Measurements from ENCODE around the gene NSD2.
"Not testable (repeated sequence)": the region's sequence is repeated elsewhere in the genome, so short reads cannot be mapped to it uniquely, and the experiment has no call there.

The NSD2 gene

GRCh38 chr4:1986578-1987210 lies 115.5 kb downstream of the NSD2 start:
- no peak for DNase-seq

GRCh38 chr4:1987296-1987695 lies 116.1 kb downstream of the NSD2 start:
- no peak for DNase-seq

- DNase-seq = no peak
These were observed 116.6 kb downstream of the NSD2 start for GRCh38 chr4:1987721-1988326.

DNA sequence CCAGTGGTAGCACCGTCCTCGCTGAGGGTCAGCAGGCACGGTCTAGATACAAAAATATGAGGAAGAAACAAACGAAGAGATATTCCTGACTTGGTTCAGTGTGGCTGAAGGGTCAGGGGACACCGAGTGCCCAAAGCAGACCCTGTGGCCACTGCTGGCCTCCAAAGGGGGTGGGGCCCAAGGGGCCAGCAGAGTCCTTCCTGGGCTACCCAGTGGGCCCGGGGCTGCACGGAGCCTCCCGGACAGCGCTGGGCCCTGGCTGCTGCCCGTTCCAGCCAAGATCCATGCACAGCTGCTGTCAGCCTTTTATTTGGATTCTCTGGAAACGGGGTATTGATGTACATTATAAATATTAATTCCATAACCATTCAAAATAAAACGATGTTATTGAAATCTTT lies 117.1 kb downstream of the NSD2 start:
- DNase-seq = no peak

DNA sequence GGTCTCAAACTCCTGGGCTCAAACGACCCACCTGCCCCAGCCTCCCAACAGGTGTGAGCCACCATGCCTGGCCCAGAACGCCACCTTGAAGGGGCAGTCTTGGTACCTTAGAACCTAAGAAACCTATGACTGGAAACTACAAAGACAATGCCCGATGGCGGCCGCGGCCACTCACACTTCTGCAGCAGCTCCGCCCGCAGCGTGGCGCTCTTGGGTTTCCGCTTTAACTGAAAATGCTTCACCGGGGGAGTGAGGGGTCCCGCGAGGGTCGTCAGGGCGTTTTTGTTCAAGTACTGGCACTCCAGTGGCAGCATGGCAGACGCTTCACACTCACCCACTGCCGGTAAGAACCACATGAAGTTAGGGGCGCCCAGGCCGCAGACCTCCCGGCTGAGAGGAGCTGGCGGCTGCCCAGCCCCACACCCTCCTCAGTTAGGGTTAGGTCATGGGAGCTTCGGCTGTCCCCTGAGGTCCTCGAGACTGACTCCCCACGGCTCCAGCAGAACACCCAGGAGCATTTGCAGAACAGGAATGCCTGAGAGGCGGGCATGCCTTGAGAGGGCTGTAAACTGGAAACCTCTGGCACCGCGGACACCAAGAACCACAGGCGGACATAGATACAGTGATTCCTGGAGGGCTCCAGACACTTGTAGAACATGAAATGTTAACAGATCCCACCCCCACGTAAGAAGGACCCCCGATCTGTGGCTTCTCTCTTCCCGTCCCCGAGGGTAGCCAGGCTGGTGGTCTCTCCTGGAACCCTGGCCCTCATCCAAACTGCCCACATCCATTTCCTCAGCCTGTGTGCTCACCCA lies 118.5 kb downstream of the NSD2 start:
- no peak for DNase-seq

DNA sequence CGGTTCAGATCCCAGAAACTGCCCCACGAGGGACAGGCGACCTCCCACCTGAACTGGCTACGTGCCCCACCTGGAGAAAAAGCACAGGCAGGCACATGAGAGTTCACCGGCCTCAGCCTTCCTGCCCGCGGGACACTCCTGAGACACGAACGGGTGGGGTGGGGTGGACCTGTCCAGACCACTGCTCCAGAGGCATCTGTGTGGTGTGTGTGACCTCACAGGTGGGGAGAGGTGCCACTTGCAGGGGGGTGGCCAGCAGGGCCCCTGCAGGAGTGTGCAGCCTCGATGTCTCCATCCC lies 119.1 kb downstream of the NSD2 start:
- no peak for DNase-seq

GRCh38 chr4:1990676-1991075 lies 119.5 kb downstream of the NSD2 start:
- DNase-seq = no peak

DNA sequence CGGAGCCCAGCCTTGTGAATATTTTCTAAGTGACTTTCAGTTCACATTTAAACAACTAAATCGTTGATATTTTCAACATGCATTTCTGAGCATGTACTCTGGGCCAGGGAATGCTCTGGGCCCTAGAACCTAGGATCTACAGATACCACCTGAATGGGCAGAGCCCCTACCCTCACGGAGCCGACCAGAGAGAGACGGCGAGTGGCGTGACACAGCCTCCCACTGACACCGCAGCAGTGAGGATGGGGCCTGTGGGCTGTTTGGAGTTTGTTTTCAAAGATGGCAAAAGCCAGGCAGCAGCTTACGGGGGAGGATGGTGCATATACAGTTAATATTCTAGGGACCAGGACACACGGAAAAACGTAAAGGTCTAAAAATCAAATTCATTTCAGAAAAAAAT lies 119.9 kb downstream of the NSD2 start:
- no peak for DNase-seq

- no peak for DNase-seq
These were observed 120.6 kb downstream of the NSD2 start for GRCh38 chr4:1991596-1992434.

DNA sequence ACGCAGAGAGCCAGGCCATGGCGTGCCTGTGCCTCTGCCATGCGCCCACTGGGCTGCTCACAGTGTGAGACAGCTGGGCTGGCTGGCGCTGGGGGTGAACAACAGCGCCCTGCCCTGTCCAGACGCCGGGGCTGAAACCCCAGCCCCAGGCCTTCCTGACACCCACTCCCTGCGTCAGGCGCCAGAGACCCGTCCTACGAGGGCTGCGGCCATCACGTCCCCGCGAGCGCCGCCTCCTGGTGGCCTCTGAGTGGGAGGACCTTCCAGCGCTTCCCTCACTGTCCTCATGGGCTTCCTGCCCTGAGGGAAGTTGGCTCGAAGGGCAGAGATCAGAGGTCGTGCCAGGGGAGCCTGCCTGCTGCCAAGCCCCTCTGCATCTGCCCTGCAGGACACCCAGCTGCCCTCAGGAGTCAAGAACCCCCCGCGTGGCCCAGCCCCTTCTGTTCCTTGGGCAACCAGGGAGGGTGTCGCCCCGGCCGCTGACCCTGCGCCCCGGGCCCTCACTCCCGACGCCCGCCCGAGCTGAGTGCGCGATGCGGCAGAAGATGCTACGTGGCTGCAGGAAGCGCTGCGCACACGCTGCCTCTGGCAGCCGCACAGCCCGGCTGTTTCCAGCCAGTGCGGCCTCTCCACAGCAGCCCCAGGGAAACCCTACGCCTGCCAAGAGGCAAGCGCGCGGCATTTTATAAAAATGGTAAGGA lies 121.4 kb downstream of the NSD2 start:
- DNase-seq = no peak

DNA sequence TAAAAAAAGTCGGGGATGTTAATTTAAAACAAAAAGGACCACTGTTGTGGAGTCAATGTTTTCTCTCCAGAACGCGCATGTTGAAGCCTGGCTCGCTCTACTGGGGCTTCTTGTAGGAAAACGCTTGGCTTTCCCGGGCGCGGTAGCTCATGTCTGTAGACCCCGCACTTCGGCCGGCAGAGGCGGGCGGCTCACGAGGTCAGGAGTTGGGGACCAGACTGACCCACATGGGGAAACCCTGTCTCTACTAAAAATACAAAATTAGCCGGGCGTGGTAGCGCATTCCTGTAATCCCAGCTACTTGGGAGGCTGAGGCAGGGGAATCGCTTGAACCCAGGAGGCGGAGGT lies 122.0 kb downstream of the NSD2 start:
- DNase-seq = no peak

GRCh38 chr4:1993718-1994516 lies 122.7 kb downstream of the NSD2 start:
- DNase-seq = peak; percentile 13

DNA sequence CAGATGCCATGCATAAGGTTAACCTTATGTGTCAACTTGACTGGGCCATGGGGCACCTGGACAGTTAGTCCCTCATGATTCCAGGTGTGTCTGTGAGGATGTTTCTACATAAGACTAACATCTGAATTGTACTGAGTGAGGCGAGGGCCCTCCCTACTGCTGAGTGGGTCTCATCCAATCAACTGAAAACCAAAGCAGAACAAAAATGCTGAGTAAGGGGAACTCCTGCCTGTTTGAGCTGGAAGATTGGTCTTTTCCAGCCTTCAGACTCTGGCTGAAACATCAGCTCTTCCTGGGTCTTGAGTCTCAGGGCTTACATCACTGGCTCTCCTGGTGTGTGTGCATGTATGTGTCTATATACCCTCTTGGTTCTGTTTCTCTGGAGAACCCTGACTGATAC lies 123.7 kb downstream of the NSD2 start:
- no peak for DNase-seq

GRCh38 chr4:1996866-1997611 lies 125.8 kb downstream of the NSD2 start:
- no peak for DNase-seq

GRCh38 chr4:1997712-1998111 lies 126.5 kb downstream of the NSD2 start:
- DNase-seq = no peak

- DNase-seq = no peak
These were observed 127.1 kb downstream of the NSD2 start for GRCh38 chr4:1998296-1998695.

DNA sequence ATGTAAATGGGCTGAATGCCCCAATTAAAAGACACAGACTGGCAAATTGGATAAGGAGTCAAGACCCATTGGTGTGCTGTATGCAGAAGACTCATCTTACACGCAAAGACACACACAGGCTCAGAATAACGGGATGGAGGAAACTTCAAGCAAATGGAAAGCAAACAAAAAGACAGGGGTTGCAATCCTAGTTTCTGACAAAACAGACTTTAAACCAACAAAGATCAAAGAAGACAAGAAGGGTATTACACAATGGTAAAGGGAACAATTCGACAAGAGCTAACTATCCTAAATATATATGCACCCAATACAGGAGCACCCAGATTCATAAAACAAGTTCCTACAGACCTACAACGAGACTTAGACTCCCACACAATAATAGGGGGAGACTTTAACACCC lies 128.1 kb downstream of the NSD2 start:
- DNase-seq = not testable (repeated sequence)

- not testable (repeated sequence) for DNase-seq
These were observed 132.2 kb downstream of the NSD2 start for GRCh38 chr4:2003361-2003760.

- DNase-seq = no peak
These were observed 135.2 kb downstream of the NSD2 start for GRCh38 chr4:2006367-2006766.

GRCh38 chr4:2006956-2007653 lies 135.9 kb downstream of the NSD2 start:
- no peak for DNase-seq

All from activated CD4-positive, CD25-positive, alpha-beta regulatory T cell treated with anti-CD3 and anti-CD28 coated beads, Interleukin-2, amount 50 U/mL, for 72 hours (primary cell).